ENCODE results near the gene SLC6A1.

GRCh38 chr3:11084677-11085076, 92.1 kb downstream of the SLC6A1 start:
- TF ChIP-seq, protein P1, sequence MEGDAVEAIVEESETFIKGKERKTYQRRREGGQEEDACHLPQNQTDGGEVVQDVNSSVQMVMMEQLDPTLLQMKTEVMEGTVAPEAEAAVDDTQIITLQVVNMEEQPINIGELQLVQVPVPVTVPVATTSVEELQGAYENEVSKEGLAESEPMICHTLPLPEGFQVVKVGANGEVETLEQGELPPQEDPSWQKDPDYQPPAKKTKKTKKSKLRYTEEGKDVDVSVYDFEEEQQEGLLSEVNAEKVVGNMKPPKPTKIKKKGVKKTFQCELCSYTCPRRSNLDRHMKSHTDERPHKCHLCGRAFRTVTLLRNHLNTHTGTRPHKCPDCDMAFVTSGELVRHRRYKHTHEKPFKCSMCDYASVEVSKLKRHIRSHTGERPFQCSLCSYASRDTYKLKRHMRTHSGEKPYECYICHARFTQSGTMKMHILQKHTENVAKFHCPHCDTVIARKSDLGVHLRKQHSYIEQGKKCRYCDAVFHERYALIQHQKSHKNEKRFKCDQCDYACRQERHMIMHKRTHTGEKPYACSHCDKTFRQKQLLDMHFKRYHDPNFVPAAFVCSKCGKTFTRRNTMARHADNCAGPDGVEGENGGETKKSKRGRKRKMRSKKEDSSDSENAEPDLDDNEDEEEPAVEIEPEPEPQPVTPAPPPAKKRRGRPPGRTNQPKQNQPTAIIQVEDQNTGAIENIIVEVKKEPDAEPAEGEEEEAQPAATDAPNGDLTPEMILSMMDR (IDR thresholded peaks at IDR 0.05; ENCODE audit: insufficient read depth, low read length, poor library complexity, severe bottlenecking), result no peak
- no peak for TF ChIP-seq EZH2phosphoT487 (conservative IDR thresholded peaks at IDR 0.05; ENCODE audit: low read length)

All from SU-DHL-6 (cell line).